Activated gamma-delta T cell treated with Interleukin-2 at 50 U/mL for 16 hours (primary cell): ENCODE data around the gene NTSR2.

Source experiments
- DNase-seq: peaks from one replicate; pipeline ENCODE4 v3.0.0-alpha.2; 2020

The NTSR2 gene

GRCh38 chr2:11656252-11656651 is 13.7 kb downstream of the NTSR2 start:
- DNase-seq = no peak

- no peak for DNase-seq
Observed at GRCh38 chr2:11655495-11655894, 14.5 kb downstream of the NTSR2 start.

- DNase-seq = no peak
Observed at GRCh38 chr2:11652553-11652952, 17.4 kb downstream of the NTSR2 start.

GRCh38 chr2:11651856-11652548 is 18.0 kb downstream of the NTSR2 start:
- no peak for DNase-seq

- no peak for DNase-seq
Observed at GRCh38 chr2:11649093-11649492, 20.9 kb downstream of the NTSR2 start.

GRCh38 chr2:11647834-11648600 is 22.0 kb downstream of the NTSR2 start:
- no peak for DNase-seq

GRCh38 chr2:11646530-11646929 is 23.5 kb downstream of the NTSR2 start:
- DNase-seq = no peak

- no peak for DNase-seq
Observed at GRCh38 chr2:11644293-11644692, 25.7 kb downstream of the NTSR2 start.

GRCh38 chr2:11642972-11643371 is 27.0 kb downstream of the NTSR2 start:
- DNase-seq = no peak

GRCh38 chr2:11640132-11640531 is 29.9 kb downstream of the NTSR2 start:
- DNase-seq = no peak

GRCh38 chr2:11639503-11639902 is 30.5 kb downstream of the NTSR2 start:
- DNase-seq = no peak

- no peak for DNase-seq
Observed at GRCh38 chr2:11637546-11637945, 32.4 kb downstream of the NTSR2 start.

GRCh38 chr2:11636593-11637295 is 33.3 kb downstream of the NTSR2 start:
- DNase-seq = no peak

GRCh38 chr2:11635141-11635540 is 34.9 kb downstream of the NTSR2 start:
- DNase-seq = no peak

- DNase-seq = no peak
Observed at GRCh38 chr2:11634584-11634983, 35.4 kb downstream of the NTSR2 start.

GRCh38 chr2:11633923-11634478 is 36.0 kb downstream of the NTSR2 start:
- DNase-seq = no peak

GRCh38 chr2:11631462-11631861 is 38.5 kb downstream of the NTSR2 start:
- DNase-seq = no peak

- DNase-seq = no peak
Observed at GRCh38 chr2:11630855-11631254, 39.1 kb downstream of the NTSR2 start.

- no peak for DNase-seq
Observed at GRCh38 chr2:11629851-11630250, 40.1 kb downstream of the NTSR2 start.

- DNase-seq = no peak
Observed at GRCh38 chr2:11629215-11629614, 40.8 kb downstream of the NTSR2 start.

GRCh38 chr2:11628675-11629074 is 41.3 kb downstream of the NTSR2 start:
- no peak for DNase-seq

- DNase-seq = no peak
Observed at GRCh38 chr2:11625671-11626070, 44.3 kb downstream of the NTSR2 start.

GRCh38 chr2:11624893-11625292 is 45.1 kb downstream of the NTSR2 start:
- no peak for DNase-seq

- DNase-seq = no peak
Observed at GRCh38 chr2:11622611-11623010, 47.4 kb downstream of the NTSR2 start.
